ENCODE data around the gene TBL1X. TPM values are rescaled to one million over a fixed set of nuclear protein-coding genes. Genes with fewer than 3 reads are reported as not detected.

Gene TBL1X
- total RNA-seq, 6 donors from 2014 or later = 6.3 to 21.4 (median 12.8) TPM

GRCh38 chrX:9486786-9487387 is 22.0 kb downstream of the TBL1X start:
- no peak for ATAC-seq (ENCODE audit: low FRiP score in 2 of 2)
- Histone ChIP-seq H3K27me3 (no peaks in the 10 kb centered on the region), H3K4me1 (no peaks in the 10 kb centered on the region), H3K9me3 (no peaks in the 10 kb centered on the region), H3K36me3 (no peaks in the 10 kb centered on the region), H3K27ac (no peak overlapping the region), H3K4me3 (no peak overlapping the region)
- no peak for TF ChIP-seq POLR2AphosphoS5 (IDR thresholded peaks at IDR 0.05)
- TF ChIP-seq POLR2A (IDR thresholded peaks at IDR 0.05) = no peak
- TF ChIP-seq EP300 (IDR thresholded peaks at IDR 0.05) = no peak
- no peak for TF ChIP-seq CTCF (IDR thresholded peaks at IDR 0.05)
- 76 to 78% methylated on average over 3 of the region's 3 CpGs for WGBS, 2 donors
- no peak for DNase-seq

- Histone ChIP-seq H3K27me3 (no peaks in the 10 kb centered on the region), H3K9me3 (no peaks in the 10 kb centered on the region), H3K4me3 (no peak overlapping the region), H3K36me3 (no peaks in the 10 kb centered on the region), H3K27ac (no peak overlapping the region), H3K4me1 (no peaks in the 10 kb centered on the region)
- DNase-seq = no peak
- 70 to 76% methylated on average over 4 of the region's 4 CpGs for WGBS, 2 donors
- ATAC-seq (ENCODE audit: low FRiP score in 2 of 2) = no peak
- no peak for TF ChIP-seq POLR2AphosphoS5 (IDR thresholded peaks at IDR 0.05)
- no peak for TF ChIP-seq CTCF (IDR thresholded peaks at IDR 0.05)
- TF ChIP-seq EP300 (IDR thresholded peaks at IDR 0.05) = no peak
- TF ChIP-seq POLR2A (IDR thresholded peaks at IDR 0.05) = no peak
Measured at GRCh38 chrX:9488586-9488985, 23.7 kb downstream of the TBL1X start.

GRCh38 chrX:9489234-9489633 is 24.4 kb downstream of the TBL1X start:
- Histone ChIP-seq H3K9me3 (no peaks in the 10 kb centered on the region), H3K4me3 (no peak overlapping the region), H3K36me3 (no peaks in the 10 kb centered on the region), H3K27ac (no peak overlapping the region), H3K4me1 (no peaks in the 10 kb centered on the region), H3K27me3 (no peaks in the 10 kb centered on the region)
- ATAC-seq (ENCODE audit: low FRiP score in 2 of 2) = no peak
- TF ChIP-seq POLR2AphosphoS5 (IDR thresholded peaks at IDR 0.05) = no peak
- TF ChIP-seq CTCF (IDR thresholded peaks at IDR 0.05) = no peak
- no peak for TF ChIP-seq EP300 (IDR thresholded peaks at IDR 0.05)
- no peak for TF ChIP-seq POLR2A (IDR thresholded peaks at IDR 0.05)
- WGBS, 2 donors = 0 to 18% methylated on average over 1 of the region's 1 CpG
- no peak for DNase-seq

GRCh38 chrX:9492901-9493300 is 28.0 kb downstream of the TBL1X start:
- Histone ChIP-seq H3K36me3 (no peaks in the 10 kb centered on the region), H3K4me1 (no peaks in the 10 kb centered on the region), H3K27ac (no peak overlapping the region), H3K4me3 (no peak overlapping the region), H3K27me3 (no peaks in the 10 kb centered on the region), H3K9me3 (no peaks in the 10 kb centered on the region)
- 42 to 73% methylated on average over 2 of the region's 2 CpGs for WGBS, 2 donors
- TF ChIP-seq EP300 (IDR thresholded peaks at IDR 0.05) (no peak), POLR2AphosphoS5 (IDR thresholded peaks at IDR 0.05) (no peak), POLR2A (IDR thresholded peaks at IDR 0.05) (no peak), CTCF (IDR thresholded peaks at IDR 0.05) (no peak)
- DNase-seq (no peak), ATAC-seq (ENCODE audit: low FRiP score in 2 of 2) (no peak)

- no peaks in the 10 kb centered on the region for H3K27me3 ChIP-seq
- TF ChIP-seq POLR2AphosphoS5 (IDR thresholded peaks at IDR 0.05) = no peak
- TF ChIP-seq POLR2A (IDR thresholded peaks at IDR 0.05) = no peak
- TF ChIP-seq CTCF (IDR thresholded peaks at IDR 0.05) = no peak
- no peak for TF ChIP-seq EP300 (IDR thresholded peaks at IDR 0.05)
- no peak overlapping the region for H3K4me3 ChIP-seq
- 93 to 100% methylated on average over 1 to 5 of the region's 5 CpGs for WGBS, 2 donors
- no peak for ATAC-seq (ENCODE audit: low FRiP score in 2 of 2)
- no peaks in the 10 kb centered on the region for H3K36me3 ChIP-seq
- no peak overlapping the region for H3K27ac ChIP-seq
- DNase-seq = no peak
- H3K4me1 ChIP-seq = no peaks in the 10 kb centered on the region
- no peaks in the 10 kb centered on the region for H3K9me3 ChIP-seq
Measured at GRCh38 chrX:9493936-9494335, 29.1 kb downstream of the TBL1X start.
